Measurements from ENCODE around the gene GAB2. TPM values are rescaled to one million over a fixed set of nuclear protein-coding genes. Genes with fewer than 3 reads are reported as not detected.

Gene GAB2
- total and polyA plus RNA-seq, 9 donors, result 30.9 to 64.6 (median 42.9) TPM

- Histone ChIP-seq H3K27ac (no peak overlapping the region), H3K27me3 (no peaks in the 10 kb centered on the region), H3K4me3 (no peak overlapping the region), H3K4me1 (ENCODE audit: insufficient read depth) (peaks cover 12% of the 10 kb centered on the region), H3K9me3 (no peaks in the 10 kb centered on the region), H3K36me3 (no peaks in the 10 kb centered on the region)
- TF ChIP-seq CTCF (IDR thresholded peaks at IDR 0.05), result no peak
- no peak for TF ChIP-seq POLR2A (IDR thresholded peaks at IDR 0.05)
- TF ChIP-seq EP300 (IDR thresholded peaks at IDR 0.05), result no peak
- intact Hi-C loops (cut with DNase I), result loop anchor here in 2 of 4 donors (10.0 kb wide), 2 partner anchors 142 to 278 kb away; no protein-coding TSS in a partner anchor
- 63 to 69% (median 67%) methylated on average over 2 of the region's 2 CpGs for WGBS, 3 donors
- no peak for DNase-seq
These were observed 5.6 kb upstream of the GAB2 start for GRCh38 chr11:78423241-78423640.

- Histone ChIP-seq H3K27ac (no peak overlapping the region), H3K4me1 (ENCODE audit: insufficient read depth) (peaks cover 8% of the 10 kb centered on the region), H3K4me3 (no peak overlapping the region), H3K27me3 (no peaks in the 10 kb centered on the region), H3K9me3 (no peaks in the 10 kb centered on the region), H3K36me3 (no peaks in the 10 kb centered on the region)
- WGBS, 3 donors, result 21 to 23% (median 22%) methylated on average over 9 of the region's 9 CpGs
- intact Hi-C loops (cut with DNase I), result loop anchor here in 2 of 4 donors (10.0 kb wide), 2 partner anchors 144 to 276 kb away; no protein-coding TSS in a partner anchor
- peak; percentile 51 to 74 (median 69) for DNase-seq
- TF ChIP-seq EP300 (IDR thresholded peaks at IDR 0.05) (no peak), POLR2A (IDR thresholded peaks at IDR 0.05) (no peak), CTCF (IDR thresholded peaks at IDR 0.05) (no peak)
These were observed 3.2 kb upstream of the GAB2 start for GRCh38 chr11:78420796-78421209.

GRCh38 chr11:78420255-78420764 lies 2.7 kb upstream of the GAB2 start:
- peak; percentile 68 to 86 (median 80) for DNase-seq
- H3K27me3 ChIP-seq, result no peaks in the 10 kb centered on the region
- H3K36me3 ChIP-seq, result no peaks in the 10 kb centered on the region
- TF ChIP-seq CTCF (IDR thresholded peaks at IDR 0.05) (peak; percentile 29 to 65 (median 44)), POLR2A (IDR thresholded peaks at IDR 0.05) (no peak)
- intact Hi-C loops (cut with DNase I), result loop anchor here in 2 of 4 donors (10.0 kb wide), 2 partner anchors 144 to 276 kb away; no protein-coding TSS in a partner anchor
- H3K4me1 ChIP-seq (ENCODE audit: insufficient read depth), result peaks cover 12% of the 10 kb centered on the region
- 1 to 2% (median 1%) methylated on average over 9 of the region's 9 CpGs for WGBS, 3 donors
- peak overlapping the region in 1 of 2 donors; percentile 14 for H3K27ac ChIP-seq
- no peaks in the 10 kb centered on the region for H3K9me3 ChIP-seq
- no peak overlapping the region for H3K4me3 ChIP-seq

- 2 to 7% (median 4%) methylated on average over 5 of the region's 5 CpGs for WGBS, 3 donors
- TF ChIP-seq EP300 (IDR thresholded peaks at IDR 0.05), result peak; percentile 61
- TF ChIP-seq POLR2A (IDR thresholded peaks at IDR 0.05), result peak; percentile 35
- TF ChIP-seq CTCF (IDR thresholded peaks at IDR 0.05), result no peak
- intact Hi-C loops (cut with DNase I), result loop anchor here (5.0 to 10.0 kb wide), 9 partner anchors 75 to 272 kb away; partner anchors contain the start of gene NARS2 (in 1 of the 4)
- DNase-seq, result peak; percentile 51 to 81 (median 59)
- Histone ChIP-seq H3K27me3 (no peaks in the 10 kb centered on the region), H3K27ac (peak overlapping the region; percentile 3 to 96), H3K4me3 (no peak overlapping the region), H3K36me3 (no peaks in the 10 kb centered on the region), H3K9me3 (no peaks in the 10 kb centered on the region), H3K4me1 (ENCODE audit: insufficient read depth) (peaks cover 12% of the 10 kb centered on the region)
These were observed 1.7 kb upstream of the GAB2 start for GRCh38 chr11:78419327-78419726.
